Omental fat pad (tissue), 4 donors: ENCODE data around the gene GAD2. TPM values are rescaled to one million over a fixed set of nuclear protein-coding genes. Genes with fewer than 3 reads are reported as not detected.

ENCODE experiments used
- ATAC-seq: fragments of 150-250 bp; one replicate; pipeline ENCODE4 v1.9.1; 2016; ENCODE audit warnings: mild to moderate bottlenecking, moderate library complexity; ENCODE audit not compliant: low FRiP score
- DNase-seq: peaks from one replicate; pipeline ENCODE4 v3.0.0-alpha.2; 2019; ENCODE audit warnings: low spot score
- CTCF ChIP-seq, 3 donors: fragments of 450-650 bp; IDR thresholded peaks; one replicate each; pipeline ENCODE4 v1.5.1; 2016 to 2017; ENCODE audit warnings: antibody characterized with exemption in 3 of 3, mild to moderate bottlenecking in 3 of 3, moderate library complexity in 2 of 3
- total RNA-seq, 4 donors: library from RNA; depleted of rRNA; stranded (reverse); fragments of >200 nt; gene quantifications; one replicate each; pipeline ENCODE4 v1.1.0, GENCODE V29; 2016

GAD2 gene
- total RNA-seq, 4 donors from 2014 or later: not detected

- no peak for DNase-seq
- ATAC-seq: no peak
- no peak for TF ChIP-seq CTCF (IDR thresholded peaks at IDR 0.05)
Observed at GRCh38 chr10:26198119-26198518, 18.5 kb upstream of the GAD2 start.

GRCh38 chr10:26199841-26200240 is 16.7 kb upstream of the GAD2 start:
- ATAC-seq (no peak), DNase-seq (no peak)
- TF ChIP-seq CTCF (IDR thresholded peaks at IDR 0.05): no peak

GRCh38 chr10:26205223-26205622 is 11.4 kb upstream of the GAD2 start:
- no peak for DNase-seq
- no peak for TF ChIP-seq CTCF (IDR thresholded peaks at IDR 0.05)
- ATAC-seq: no peak

GRCh38 chr10:26211781-26212444 is 4.7 kb upstream of the GAD2 start:
- ATAC-seq (no peak), DNase-seq (no peak)
- TF ChIP-seq CTCF (IDR thresholded peaks at IDR 0.05): no peak

GRCh38 chr10:26212511-26212910 is 4.1 kb upstream of the GAD2 start:
- no peak for ATAC-seq
- TF ChIP-seq CTCF (IDR thresholded peaks at IDR 0.05): no peak
- no peak for DNase-seq

GRCh38 chr10:26213157-26213800 is 3.3 kb upstream of the GAD2 start:
- TF ChIP-seq CTCF (IDR thresholded peaks at IDR 0.05): no peak
- DNase-seq: no peak
- no peak for ATAC-seq

- DNase-seq (no peak), ATAC-seq (no peak)
- no peak for TF ChIP-seq CTCF (IDR thresholded peaks at IDR 0.05)
Observed at GRCh38 chr10:26214004-26214403, 2.6 kb upstream of the GAD2 start.
